GM18502 (cell line): ENCODE measurements around the gene C1QTNF8.

ENCODE experiments used
- ATAC-seq: cut with Tn5 transposase; IDR thresholded peaks from one replicate; pipeline ENCODE4 v1.9.1; 2021; ENCODE audit warnings: mild to moderate bottlenecking; ENCODE audit not compliant: unreplicated experiment, poor library complexity

Gene C1QTNF8

DNA sequence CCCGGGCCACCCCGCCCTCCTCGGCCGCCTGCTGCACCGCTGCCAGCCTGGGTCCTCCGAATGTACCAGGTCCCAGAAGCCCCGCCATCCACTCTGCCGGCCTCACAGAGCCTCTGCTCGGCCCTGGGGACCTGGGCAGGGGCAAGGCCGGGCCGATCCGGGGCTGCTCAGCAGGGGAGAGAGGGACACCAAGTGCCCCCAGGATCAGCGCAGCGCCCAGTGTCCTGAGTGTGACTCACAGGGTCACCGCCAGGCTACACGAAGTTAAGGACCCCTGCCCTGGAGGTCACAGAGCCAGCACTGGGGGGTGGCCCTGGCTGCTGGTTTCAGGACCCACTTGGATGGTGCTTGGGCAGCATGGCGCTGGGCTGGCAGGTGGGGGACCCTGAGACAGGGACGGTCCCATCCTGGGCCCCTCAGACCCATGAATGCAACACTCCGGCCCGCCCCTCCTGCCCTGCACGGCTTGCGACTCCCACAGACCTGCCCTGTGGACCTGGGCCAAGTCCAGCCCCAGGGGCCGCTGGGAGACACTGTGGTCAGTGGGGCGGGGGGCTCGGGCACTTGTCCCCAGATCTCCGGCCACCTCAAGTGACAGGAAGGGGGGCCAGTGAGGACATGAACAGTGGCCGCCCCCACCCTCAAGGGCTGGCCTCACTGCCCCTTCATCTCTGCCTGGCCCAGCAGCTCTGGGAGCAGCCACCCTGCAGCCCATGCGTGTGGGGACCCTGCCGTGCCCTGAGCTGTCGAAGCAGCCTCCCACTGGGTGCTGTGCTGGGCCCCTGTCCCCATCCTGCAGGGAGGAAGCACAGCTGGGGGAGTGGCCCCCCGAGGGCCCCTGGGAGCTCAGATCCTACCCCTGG, 46.7 kb downstream of the C1QTNF8 start:
- ATAC-seq: no peak

GRCh38 chr16:1048442-1049112, 47.5 kb downstream of the C1QTNF8 start:
- no peak for ATAC-seq

GRCh38 chr16:1047801-1048200, 48.2 kb downstream of the C1QTNF8 start:
- no peak for ATAC-seq

GRCh38 chr16:1047123-1047522, 48.9 kb downstream of the C1QTNF8 start:
- no peak for ATAC-seq

DNA sequence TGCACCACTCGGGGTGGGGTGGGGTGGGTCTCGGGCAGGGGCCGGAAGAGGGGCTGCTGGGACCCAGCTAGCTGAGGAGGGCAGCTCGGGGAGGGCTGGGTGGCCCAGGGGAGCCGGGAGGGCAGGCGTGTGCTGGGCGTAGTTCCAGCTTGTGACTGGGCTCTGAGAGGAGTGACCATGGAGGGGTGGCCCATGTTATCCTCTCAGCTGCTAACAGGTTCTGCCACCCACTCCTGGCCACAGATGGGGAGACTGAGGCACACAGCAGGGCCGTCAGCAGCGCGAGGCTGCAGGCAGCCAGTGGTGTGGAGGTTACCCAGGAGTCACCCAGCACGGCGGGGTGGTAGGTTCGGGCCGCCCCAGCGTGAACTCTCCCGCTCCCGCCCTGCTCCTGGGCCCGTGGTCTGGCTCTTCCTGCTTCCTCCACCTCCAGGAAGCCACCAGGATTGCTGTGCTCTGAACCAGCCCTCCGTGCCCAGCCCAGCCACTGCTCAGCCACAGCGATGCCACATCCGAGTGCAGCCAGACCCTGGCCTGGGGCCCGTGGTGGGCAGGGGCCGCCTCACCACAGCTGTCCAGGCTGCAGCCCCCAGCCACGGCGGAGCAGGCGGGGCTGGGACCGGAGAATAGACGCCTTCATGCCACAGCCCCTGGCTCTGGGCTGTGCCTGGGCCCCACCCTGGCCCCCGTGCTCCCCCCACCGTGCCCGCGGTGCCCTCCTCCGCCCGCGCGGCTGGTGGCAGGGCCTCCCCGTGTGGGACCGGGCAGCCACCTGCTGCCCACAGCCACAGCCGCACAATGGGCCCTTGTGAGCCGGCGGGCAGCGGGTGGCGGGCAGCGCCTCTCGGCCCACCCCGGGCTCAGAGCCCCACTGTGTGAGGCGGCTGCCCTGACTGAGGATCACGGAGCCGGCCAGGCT, 49.8 kb downstream of the C1QTNF8 start:
- no peak for ATAC-seq

DNA sequence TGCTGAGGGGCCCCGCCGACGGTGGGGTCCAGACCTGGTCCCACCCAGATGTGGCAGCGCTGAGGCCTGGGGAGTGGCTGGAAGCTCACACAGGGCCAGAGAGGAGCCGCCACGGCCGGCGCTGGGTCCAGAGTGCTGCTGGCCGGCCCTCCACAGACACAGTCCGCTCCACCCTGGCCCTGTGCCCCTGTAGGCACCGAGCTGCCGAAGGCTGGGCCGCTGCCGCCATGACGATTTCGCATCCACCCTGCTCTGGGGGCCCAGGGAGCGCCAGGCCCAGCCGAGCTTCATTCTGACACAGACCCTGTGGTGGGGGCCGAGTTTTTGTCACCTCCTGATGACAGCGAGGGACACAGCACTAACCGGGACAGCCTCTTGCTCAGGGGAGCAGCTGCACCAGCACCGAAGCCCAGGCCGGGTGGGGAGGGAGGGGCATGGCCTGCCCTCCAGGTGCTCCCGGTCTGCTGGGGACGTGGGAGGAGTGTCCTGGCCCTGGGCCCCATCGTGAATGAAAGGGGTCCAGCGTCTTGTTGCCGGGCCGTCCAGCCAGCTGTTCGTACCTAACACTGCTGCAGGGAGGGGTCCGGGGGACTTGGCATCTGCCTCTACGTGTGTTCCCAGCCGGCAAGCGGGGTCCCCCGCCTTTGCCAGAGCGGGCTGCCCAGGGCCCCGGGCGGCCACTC, 50.6 kb downstream of the C1QTNF8 start:
- ATAC-seq: no peak

DNA sequence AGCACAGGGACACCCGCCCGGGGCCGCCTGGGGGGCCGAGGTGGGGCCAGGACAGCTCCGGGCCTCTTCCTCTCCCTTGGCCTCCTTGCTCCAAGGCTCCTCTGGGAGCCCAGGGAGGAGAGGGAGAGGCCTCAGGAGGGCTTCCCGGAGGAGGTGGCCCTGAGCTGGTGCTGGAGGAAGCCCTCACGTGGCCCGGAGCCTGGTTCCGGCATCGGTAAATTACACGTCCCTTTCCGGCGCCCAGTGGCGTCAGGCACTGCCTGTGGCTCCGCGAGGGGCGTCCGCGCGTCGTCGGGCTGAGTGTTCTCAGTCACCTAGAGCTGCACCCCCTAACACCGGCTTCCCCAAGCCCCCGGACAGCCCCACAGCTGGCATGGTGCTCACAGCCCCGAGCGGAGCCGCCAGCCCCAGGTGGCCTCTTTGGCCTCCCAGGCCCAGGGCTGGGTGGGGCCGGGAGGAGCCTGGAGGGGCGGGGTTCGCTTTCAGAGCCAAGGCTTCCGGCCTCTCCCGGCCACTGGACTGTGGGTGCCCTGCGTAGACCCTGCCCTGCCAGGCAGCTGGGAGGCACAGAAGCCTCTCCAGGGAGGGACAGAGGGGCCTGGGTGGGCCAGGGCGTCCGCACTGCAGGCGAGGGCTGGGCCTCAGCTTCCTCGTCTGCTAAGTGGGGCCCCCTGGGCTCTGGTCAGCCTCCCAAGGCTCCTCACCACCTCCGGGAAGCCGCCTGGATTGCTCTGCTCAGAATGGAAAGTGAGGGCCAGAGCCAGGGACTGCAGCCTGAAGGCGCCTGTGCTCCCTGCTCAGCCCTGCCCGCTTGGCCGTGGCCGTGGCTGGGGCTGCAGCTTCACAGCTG, 51.4 kb downstream of the C1QTNF8 start:
- ATAC-seq: no peak

DNA sequence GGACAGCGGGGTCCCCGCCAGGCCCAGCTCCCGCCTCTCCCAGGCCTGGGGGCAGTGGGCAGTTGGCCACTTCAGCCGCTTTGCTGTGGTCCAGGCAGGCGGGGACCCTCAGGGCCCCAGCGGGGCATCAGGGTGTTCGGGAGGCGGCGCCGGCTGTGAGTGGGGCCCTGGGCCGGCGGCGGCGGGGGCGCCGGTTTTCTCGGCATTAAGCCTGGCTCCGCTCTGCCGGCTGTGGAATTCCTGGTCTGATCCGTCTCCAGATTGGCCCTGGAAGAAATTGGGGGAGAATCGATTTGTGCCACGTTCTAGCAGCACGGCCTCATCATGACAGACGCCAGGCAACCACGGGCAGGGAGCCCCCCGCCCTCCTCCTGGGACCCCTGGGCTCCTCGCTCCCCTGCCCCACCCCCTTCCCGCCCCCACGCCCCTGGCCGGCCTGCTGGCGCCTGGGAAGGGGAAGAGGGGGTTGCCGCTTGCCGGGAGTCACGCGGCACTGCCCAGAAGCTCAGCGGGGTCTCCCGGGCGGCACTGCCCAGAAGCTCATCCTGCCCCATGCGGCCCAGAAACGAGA, 52.1 kb downstream of the C1QTNF8 start:
- ATAC-seq: no peak

GRCh38 chr16:1042866-1043265, 53.2 kb downstream of the C1QTNF8 start:
- no peak for ATAC-seq

GRCh38 chr16:1042049-1042744, 53.8 kb downstream of the C1QTNF8 start:
- ATAC-seq: no peak

- ATAC-seq: no peak
Measured at GRCh38 chr16:1040346-1040745, 55.7 kb downstream of the C1QTNF8 start.

GRCh38 chr16:1039762-1040161, 56.3 kb downstream of the C1QTNF8 start:
- ATAC-seq: no peak

GRCh38 chr16:1038932-1039331, 57.1 kb downstream of the C1QTNF8 start:
- ATAC-seq: no peak
